ENCODE measurements around the gene NOL6. TPM values are rescaled to one million over a fixed set of nuclear protein-coding genes. Genes with fewer than 3 reads are reported as not detected.
"Not testable (repeated sequence)": the region's sequence is repeated elsewhere in the genome, so short reads cannot be mapped to it uniquely, and the experiment has no call there.

Gene NOL6
- polyA plus RNA-seq, 1 donor (not counting 4 experiments of a cell fraction or from before 2014, with no cell fraction given): 63.6 TPM

GRCh38 chr9:33458444-33458843, 15.3 kb downstream of the NOL6 start:
- no peak overlapping the region for H3K4me3 ChIP-seq (ENCODE audit: control insufficient read depth in 2 of 3, extremely low read depth in 1 of 3, insufficient read depth in 2 of 3, low read depth in 1 of 3, low read length in 3 of 3)
- no peaks in the 10 kb centered on the region for H3K9me1 ChIP-seq (ENCODE audit: control insufficient read depth, extremely low read depth, insufficient read depth, low read length)
- FAIRE-seq: peak; percentile 92
- H4K20me1 ChIP-seq (ENCODE audit: control insufficient read depth, extremely low read depth, insufficient read depth, low read length): no peaks in the 10 kb centered on the region
- H3K36me3 ChIP-seq (ENCODE audit: control insufficient read depth in 2 of 2, extremely low read depth in 1 of 2, insufficient read depth in 2 of 2, low read length in 2 of 2): peaks cover 12 to 23% of the 10 kb centered on the region in 2 experiments
- H3K4me1 ChIP-seq (ENCODE audit: control insufficient read depth, extremely low read depth, insufficient read depth, low read length): peaks cover 61% of the 10 kb centered on the region
- dilution Hi-C loops (cut with MboI; ENCODE audit: extremely low pct_ligation_motif_present, low sequenced_read_pairs): no loop called here
- peak overlapping the region; percentile 57 for H3K9ac ChIP-seq (ENCODE audit: control insufficient read depth, extremely low read depth, insufficient read depth, low read length)
- peak overlapping the region; percentile 68 for H3K4me2 ChIP-seq (ENCODE audit: control insufficient read depth, extremely low read depth, insufficient read depth, low read depth, low read length)
- no peaks in the 10 kb centered on the region for H3K79me2 ChIP-seq (ENCODE audit: control insufficient read depth, insufficient read depth, low read length)
- H2AFZ ChIP-seq (ENCODE audit: control insufficient read depth, low read length): no peak overlapping the region
- H3K27me3 ChIP-seq (ENCODE audit: control insufficient read depth, extremely low read depth, insufficient read depth, low read length): no peaks in the 10 kb centered on the region
- peak; percentile 95 for DNase-seq (ENCODE audit: low read depth, low spot score)
- no peak for TF ChIP-seq CTCF (optimal IDR thresholded peaks at IDR 0.05 in 1 of 3, IDR thresholded peaks at IDR 0.05 in 1 of 3, conservative IDR thresholded peaks at IDR 0.05 in 1 of 3; ENCODE audit: extremely low read depth in 1 of 3, insufficient read depth in 2 of 3, low read length in 3 of 3)
- no peak for TF ChIP-seq EZH2 (IDR thresholded peaks at IDR 0.05; ENCODE audit: low read length)
- H3K27ac ChIP-seq (ENCODE audit: control insufficient read depth, insufficient read depth, low read length): peak overlapping the region; percentile 75
- no peaks in the 10 kb centered on the region for H3K9me3 ChIP-seq (ENCODE audit: control insufficient read depth, low read depth, low read length)

- Histone ChIP-seq H3K9me3 (ENCODE audit: control insufficient read depth, low read depth, low read length) (no peaks in the 10 kb centered on the region), H3K9ac (ENCODE audit: control insufficient read depth, extremely low read depth, insufficient read depth, low read length) (no peak overlapping the region), H3K4me2 (ENCODE audit: control insufficient read depth, extremely low read depth, insufficient read depth, low read depth, low read length) (no peak overlapping the region), H3K27me3 (ENCODE audit: control insufficient read depth, extremely low read depth, insufficient read depth, low read length) (no peaks in the 10 kb centered on the region), H3K4me3 (ENCODE audit: control insufficient read depth in 2 of 3, extremely low read depth in 1 of 3, insufficient read depth in 2 of 3, low read depth in 1 of 3, low read length in 3 of 3) (no peak overlapping the region), H4K20me1 (ENCODE audit: control insufficient read depth, extremely low read depth, insufficient read depth, low read length) (no peaks in the 10 kb centered on the region), H3K79me2 (ENCODE audit: control insufficient read depth, insufficient read depth, low read length) (no peaks in the 10 kb centered on the region), H2AFZ (ENCODE audit: control insufficient read depth, low read length) (no peak overlapping the region), H3K36me3 (ENCODE audit: control insufficient read depth in 2 of 2, extremely low read depth in 1 of 2, insufficient read depth in 2 of 2, low read length in 2 of 2) (no peaks in the 10 kb centered on the region), H3K4me1 (ENCODE audit: control insufficient read depth, extremely low read depth, insufficient read depth, low read length) (peaks cover 55% of the 10 kb centered on the region), H3K9me1 (ENCODE audit: control insufficient read depth, extremely low read depth, insufficient read depth, low read length) (no peaks in the 10 kb centered on the region), H3K27ac (ENCODE audit: control insufficient read depth, insufficient read depth, low read length) (no peak overlapping the region)
- no peak for FAIRE-seq
- no peak for DNase-seq (ENCODE audit: low read depth, low spot score)
- dilution Hi-C loops (cut with MboI; ENCODE audit: extremely low pct_ligation_motif_present, low sequenced_read_pairs): no loop called here
- TF ChIP-seq EZH2 (IDR thresholded peaks at IDR 0.05; ENCODE audit: low read length) (no peak), CTCF (optimal IDR thresholded peaks at IDR 0.05 in 1 of 3, IDR thresholded peaks at IDR 0.05 in 1 of 3, conservative IDR thresholded peaks at IDR 0.05 in 1 of 3; ENCODE audit: extremely low read depth in 1 of 3, insufficient read depth in 2 of 3, low read length in 3 of 3) (no peak)
Measured at GRCh38 chr9:33455945-33456344, 17.8 kb downstream of the NOL6 start.

GRCh38 chr9:33455456-33455855, 18.3 kb downstream of the NOL6 start:
- H3K4me3 ChIP-seq (ENCODE audit: control insufficient read depth in 2 of 3, extremely low read depth in 1 of 3, insufficient read depth in 2 of 3, low read depth in 1 of 3, low read length in 3 of 3); H3K79me2 ChIP-seq (ENCODE audit: control insufficient read depth, insufficient read depth, low read length); FAIRE-seq; H3K9me1 ChIP-seq (ENCODE audit: control insufficient read depth, extremely low read depth, insufficient read depth, low read length); H3K9me3 ChIP-seq (ENCODE audit: control insufficient read depth, low read depth, low read length); H3K36me3 ChIP-seq (ENCODE audit: control insufficient read depth in 2 of 2, extremely low read depth in 1 of 2, insufficient read depth in 2 of 2, low read length in 2 of 2); H3K9ac ChIP-seq (ENCODE audit: control insufficient read depth, extremely low read depth, insufficient read depth, low read length); H2AFZ ChIP-seq (ENCODE audit: control insufficient read depth, low read length); DNase-seq (ENCODE audit: low read depth, low spot score); H3K4me2 ChIP-seq (ENCODE audit: control insufficient read depth, extremely low read depth, insufficient read depth, low read depth, low read length); dilution Hi-C loops (cut with MboI; ENCODE audit: extremely low pct_ligation_motif_present, low sequenced_read_pairs); H4K20me1 ChIP-seq (ENCODE audit: control insufficient read depth, extremely low read depth, insufficient read depth, low read length); H3K27ac ChIP-seq (ENCODE audit: control insufficient read depth, insufficient read depth, low read length); H3K27me3 ChIP-seq (ENCODE audit: control insufficient read depth, extremely low read depth, insufficient read depth, low read length): not testable (repeated sequence)
- peaks cover 56% of the 10 kb centered on the region for H3K4me1 ChIP-seq (ENCODE audit: control insufficient read depth, extremely low read depth, insufficient read depth, low read length)

DNA sequence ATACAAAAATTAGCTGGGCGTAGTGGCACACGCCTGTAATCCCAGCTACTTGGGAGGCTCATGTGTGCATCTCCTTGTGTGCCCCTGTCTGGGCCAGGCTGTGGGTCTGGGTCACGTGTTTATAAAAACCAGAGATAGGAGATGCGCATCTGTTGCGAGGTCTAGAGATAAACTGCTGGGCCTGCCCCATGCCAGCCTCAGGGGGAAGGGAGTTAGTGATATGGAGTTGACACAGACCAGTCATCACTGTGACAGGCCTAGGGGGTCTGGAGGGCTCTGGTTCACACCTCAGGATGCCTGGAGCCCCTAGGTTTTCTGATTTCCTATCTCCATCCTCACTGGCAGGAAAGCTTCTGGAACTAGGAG, 19.1 kb downstream of the NOL6 start:
- H3K4me3 ChIP-seq (ENCODE audit: control insufficient read depth in 2 of 3, extremely low read depth in 1 of 3, insufficient read depth in 2 of 3, low read depth in 1 of 3, low read length in 3 of 3); H3K9ac ChIP-seq (ENCODE audit: control insufficient read depth, extremely low read depth, insufficient read depth, low read length); H3K27ac ChIP-seq (ENCODE audit: control insufficient read depth, insufficient read depth, low read length); H2AFZ ChIP-seq (ENCODE audit: control insufficient read depth, low read length); H3K79me2 ChIP-seq (ENCODE audit: control insufficient read depth, insufficient read depth, low read length); H3K27me3 ChIP-seq (ENCODE audit: control insufficient read depth, extremely low read depth, insufficient read depth, low read length); H3K9me1 ChIP-seq (ENCODE audit: control insufficient read depth, extremely low read depth, insufficient read depth, low read length); H3K36me3 ChIP-seq (ENCODE audit: control insufficient read depth in 2 of 2, extremely low read depth in 1 of 2, insufficient read depth in 2 of 2, low read length in 2 of 2); DNase-seq (ENCODE audit: low read depth, low spot score); H3K9me3 ChIP-seq (ENCODE audit: control insufficient read depth, low read depth, low read length); H4K20me1 ChIP-seq (ENCODE audit: control insufficient read depth, extremely low read depth, insufficient read depth, low read length); dilution Hi-C loops (cut with MboI; ENCODE audit: extremely low pct_ligation_motif_present, low sequenced_read_pairs); H3K4me2 ChIP-seq (ENCODE audit: control insufficient read depth, extremely low read depth, insufficient read depth, low read depth, low read length): not testable (repeated sequence)
- peaks cover 52% of the 10 kb centered on the region for H3K4me1 ChIP-seq (ENCODE audit: control insufficient read depth, extremely low read depth, insufficient read depth, low read length)
- peak; percentile 41 for FAIRE-seq
